Measurements from ENCODE around the gene TP53I11.

Gene TP53I11, protein sequence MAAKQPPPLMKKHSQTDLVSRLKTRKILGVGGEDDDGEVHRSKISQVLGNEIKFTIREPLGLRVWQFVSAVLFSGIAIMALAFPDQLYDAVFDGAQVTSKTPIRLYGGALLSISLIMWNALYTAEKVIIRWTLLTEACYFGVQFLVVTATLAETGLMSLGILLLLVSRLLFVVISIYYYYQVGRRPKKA

DNA sequence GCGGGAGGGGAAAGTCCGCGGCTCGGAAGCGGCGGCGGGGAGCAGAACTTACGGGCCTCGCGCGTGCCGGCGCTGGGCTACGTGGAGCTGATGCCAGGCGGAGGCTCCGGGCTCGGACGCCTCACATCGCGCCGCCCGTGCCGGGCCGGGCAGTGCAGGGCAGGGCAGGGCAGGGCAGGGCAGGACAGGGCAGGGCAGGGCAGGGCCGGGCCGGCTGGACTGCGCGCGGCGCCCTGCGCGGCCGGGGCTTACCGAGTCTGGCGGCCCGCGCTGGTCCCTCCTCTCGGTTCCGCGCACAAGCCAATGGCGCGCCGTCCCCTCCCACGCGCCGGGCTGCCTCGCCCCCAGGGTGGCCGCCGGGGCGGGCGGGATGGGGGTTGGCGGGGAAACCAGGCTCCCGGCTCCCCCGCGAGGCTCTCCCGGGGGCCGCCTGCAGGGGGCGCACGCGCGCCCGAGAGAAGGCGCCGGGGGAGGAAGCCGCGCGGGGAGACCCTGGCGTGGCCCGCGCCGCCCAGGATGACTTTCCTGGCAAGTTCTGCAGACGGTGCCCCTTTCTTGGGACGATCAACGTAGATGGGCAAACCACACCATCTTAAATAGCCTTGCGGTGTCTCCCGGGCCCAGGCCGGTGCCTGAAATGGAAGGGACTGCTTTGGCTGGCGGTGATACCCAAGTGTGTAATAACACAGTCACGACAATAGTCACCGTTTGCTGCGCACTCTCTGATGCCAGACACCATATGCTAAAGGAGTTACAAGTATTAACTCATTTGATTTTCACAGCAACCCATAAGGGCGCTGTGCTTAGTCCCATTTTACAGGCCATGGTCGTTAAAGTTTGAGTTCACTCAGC is at the start of gene TP53I11:
Gene TP53I11 (minus strand): TSS at position 259 of the 852 bp plus-strand sequence. CDS start 12,548 bp downstream, outside the sequence.
- DNase-seq: peak; percentile 92
- TF ChIP-seq, protein P1, sequence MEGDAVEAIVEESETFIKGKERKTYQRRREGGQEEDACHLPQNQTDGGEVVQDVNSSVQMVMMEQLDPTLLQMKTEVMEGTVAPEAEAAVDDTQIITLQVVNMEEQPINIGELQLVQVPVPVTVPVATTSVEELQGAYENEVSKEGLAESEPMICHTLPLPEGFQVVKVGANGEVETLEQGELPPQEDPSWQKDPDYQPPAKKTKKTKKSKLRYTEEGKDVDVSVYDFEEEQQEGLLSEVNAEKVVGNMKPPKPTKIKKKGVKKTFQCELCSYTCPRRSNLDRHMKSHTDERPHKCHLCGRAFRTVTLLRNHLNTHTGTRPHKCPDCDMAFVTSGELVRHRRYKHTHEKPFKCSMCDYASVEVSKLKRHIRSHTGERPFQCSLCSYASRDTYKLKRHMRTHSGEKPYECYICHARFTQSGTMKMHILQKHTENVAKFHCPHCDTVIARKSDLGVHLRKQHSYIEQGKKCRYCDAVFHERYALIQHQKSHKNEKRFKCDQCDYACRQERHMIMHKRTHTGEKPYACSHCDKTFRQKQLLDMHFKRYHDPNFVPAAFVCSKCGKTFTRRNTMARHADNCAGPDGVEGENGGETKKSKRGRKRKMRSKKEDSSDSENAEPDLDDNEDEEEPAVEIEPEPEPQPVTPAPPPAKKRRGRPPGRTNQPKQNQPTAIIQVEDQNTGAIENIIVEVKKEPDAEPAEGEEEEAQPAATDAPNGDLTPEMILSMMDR (IDR thresholded peaks at IDR 0.05; ENCODE audit: low read depth, low read length): peak; percentile 78
- H3K4me3 ChIP-seq (ENCODE audit: low read depth, low read length): peak within 1 kb of the TSS; percentile 89
- no peaks in the 10 kb centered on the region for H3K27me3 ChIP-seq (ENCODE audit: insufficient read depth, low read depth, severe bottlenecking)
- H3K9me3 ChIP-seq (ENCODE audit: severe bottlenecking): no peaks in the 10 kb centered on the region
- peak within 1 kb of the TSS; percentile 98 for H3K27ac ChIP-seq
- peaks cover 35% of the 10 kb centered on the region for H3K36me3 ChIP-seq

DNA sequence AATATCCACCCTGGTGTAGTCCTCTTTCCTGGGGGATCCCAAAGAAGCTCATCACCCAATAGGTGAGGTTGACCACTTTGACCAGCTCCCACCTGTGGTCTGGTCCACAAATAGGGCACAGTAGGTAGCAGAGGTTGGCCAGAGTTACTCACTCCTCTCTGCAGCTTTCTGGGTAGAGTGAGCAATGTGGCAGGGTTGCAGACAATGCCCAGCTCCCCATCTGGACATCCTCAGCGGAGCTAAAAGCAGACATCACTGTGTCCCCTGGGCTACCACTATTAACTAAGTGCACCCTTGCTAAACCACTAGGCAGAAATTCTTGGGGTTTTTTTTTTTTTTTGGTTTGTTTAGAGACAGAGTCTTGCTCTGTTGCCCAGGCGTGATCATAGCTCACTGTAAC is 48.4 kb upstream of the TP53I11 start:
- no peaks in the 10 kb centered on the region for H3K36me3 ChIP-seq
- DNase-seq: no peak
- H3K4me3 ChIP-seq (ENCODE audit: low read depth, low read length): no peak overlapping the region
- H3K9me3 ChIP-seq (ENCODE audit: severe bottlenecking): no peaks in the 10 kb centered on the region
- H3K27ac ChIP-seq: peak overlapping the region; percentile 95
- TF ChIP-seq, protein P1 (IDR thresholded peaks at IDR 0.05; ENCODE audit: low read depth, low read length): no peak
- no peaks in the 10 kb centered on the region for H3K27me3 ChIP-seq (ENCODE audit: insufficient read depth, low read depth, severe bottlenecking)

DNA sequence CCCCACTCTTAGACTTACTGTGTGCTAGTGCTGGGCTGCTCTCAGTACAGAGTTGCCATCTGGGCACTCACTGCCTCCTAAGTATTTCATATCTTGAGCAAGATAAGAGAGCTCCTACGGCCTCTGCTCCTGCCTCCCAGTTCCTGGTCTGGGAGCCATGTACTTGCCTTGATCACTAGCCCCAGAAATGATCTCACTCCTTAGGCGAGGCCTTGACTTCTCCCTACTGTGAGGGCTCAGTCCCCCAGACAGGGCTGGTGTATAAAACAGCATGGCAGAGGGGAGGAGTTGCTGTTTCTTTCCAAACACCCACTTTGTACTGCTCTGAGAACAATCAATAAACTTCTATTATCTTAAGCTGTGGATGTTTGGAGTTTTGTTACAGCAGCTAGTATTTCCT is 47.4 kb upstream of the TP53I11 start:
- H3K4me3 ChIP-seq (ENCODE audit: low read depth, low read length): peak overlapping the region; percentile 3; the same call in 1 of the 2 replicates

DNA sequence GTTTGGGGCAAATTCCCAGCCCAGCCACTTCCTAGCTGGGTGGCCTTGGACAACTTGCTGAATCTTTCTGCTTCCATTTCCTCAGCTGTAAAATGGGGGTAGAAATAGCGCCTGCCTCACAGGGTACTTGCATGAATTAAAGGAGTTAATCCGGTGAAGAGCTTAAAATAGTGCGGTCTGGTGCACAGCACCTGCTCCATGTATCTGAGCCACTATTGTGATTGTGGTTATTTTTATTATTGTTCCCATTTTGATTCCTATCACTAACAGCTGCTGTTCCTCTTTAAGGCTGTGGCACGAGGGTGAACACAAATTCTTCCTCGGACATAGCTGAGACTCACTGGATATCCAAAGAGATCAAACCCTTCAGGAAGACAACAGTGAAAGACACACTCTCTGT is 46.9 kb upstream of the TP53I11 start:
- TF ChIP-seq, protein P1 (IDR thresholded peaks at IDR 0.05; ENCODE audit: low read depth, low read length): no peak
- Histone ChIP-seq H3K27me3 (ENCODE audit: insufficient read depth, low read depth, severe bottlenecking) (no peaks in the 10 kb centered on the region), H3K4me3 (ENCODE audit: low read depth, low read length) (peak overlapping the region; percentile 9), H3K27ac (peak overlapping the region; percentile 95), H3K9me3 (ENCODE audit: severe bottlenecking) (no peaks in the 10 kb centered on the region), H3K36me3 (no peaks in the 10 kb centered on the region)
- peak; percentile 69 for DNase-seq

More for the DNA sequence above, 47.4 kb upstream of the TP53I11 start:
- no peaks in the 10 kb centered on the region for H3K27me3 ChIP-seq (ENCODE audit: insufficient read depth, low read depth, severe bottlenecking)
- H3K9me3 ChIP-seq (ENCODE audit: severe bottlenecking): no peaks in the 10 kb centered on the region
- TF ChIP-seq, protein P1 (IDR thresholded peaks at IDR 0.05; ENCODE audit: low read depth, low read length): no peak
- H3K36me3 ChIP-seq: no peaks in the 10 kb centered on the region
- DNase-seq: peak; percentile 63
- H3K27ac ChIP-seq: peak overlapping the region; percentile 95

DNA sequence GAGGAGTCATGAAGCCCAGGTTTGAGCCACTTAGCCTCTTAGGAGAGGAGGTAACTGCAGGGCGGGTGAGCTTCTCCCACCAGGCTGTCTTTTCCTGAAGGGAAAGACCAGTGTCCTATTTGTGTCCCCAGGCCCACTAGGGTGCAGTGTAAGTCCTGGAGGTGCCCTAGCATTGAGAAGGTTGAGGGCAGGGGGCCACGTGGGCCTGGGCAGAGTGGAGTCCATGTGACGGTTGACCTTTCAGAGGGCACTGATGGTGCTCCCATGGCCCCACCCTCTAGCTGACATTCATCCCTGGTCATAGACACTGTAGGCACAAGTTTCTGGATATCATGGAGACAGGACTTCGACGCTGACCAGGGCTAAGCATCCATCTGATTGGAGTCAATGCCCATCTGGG is 44.1 kb upstream of the TP53I11 start:
- peak; percentile 50 for DNase-seq
- Histone ChIP-seq H3K9me3 (ENCODE audit: severe bottlenecking) (no peaks in the 10 kb centered on the region), H3K27ac (peak overlapping the region; percentile 55), H3K27me3 (ENCODE audit: insufficient read depth, low read depth, severe bottlenecking) (no peaks in the 10 kb centered on the region), H3K36me3 (no peaks in the 10 kb centered on the region), H3K4me3 (ENCODE audit: low read depth, low read length) (no peak overlapping the region)
- TF ChIP-seq, protein P1 (IDR thresholded peaks at IDR 0.05; ENCODE audit: low read depth, low read length): peak; percentile 31; the same call in 1 of the 2 replicates

Measured in WERI-Rb-1 (cell line).